GM18873 (cell line): ENCODE measurements around the gene MLNR.

Source experiments
- ATAC-seq: cut with Tn5 transposase; IDR thresholded peaks from one replicate; pipeline ENCODE4 v1.9.1; 2021; ENCODE audit warnings: mild to moderate bottlenecking, moderate library complexity, moderate number of reproducible peaks; ENCODE audit not compliant: unreplicated experiment, low FRiP score

MLNR gene

GRCh38 chr13:49225223-49226042, 5.3 kb downstream of the MLNR start:
- no peak for ATAC-seq

GRCh38 chr13:49226613-49227012, 6.5 kb downstream of the MLNR start:
- ATAC-seq = no peak

GRCh38 chr13:49234741-49235140, 14.6 kb downstream of the MLNR start:
- no peak for ATAC-seq

- ATAC-seq = no peak
Observed at GRCh38 chr13:49235856-49236431, 15.8 kb downstream of the MLNR start.

- ATAC-seq = no peak
Observed at GRCh38 chr13:49238621-49239020, 18.5 kb downstream of the MLNR start.

GRCh38 chr13:49240017-49240416, 19.9 kb downstream of the MLNR start:
- ATAC-seq = no peak

GRCh38 chr13:49241296-49241695, 21.2 kb downstream of the MLNR start:
- no peak for ATAC-seq

- no peak for ATAC-seq
Observed at GRCh38 chr13:49245101-49245500, 25.0 kb downstream of the MLNR start.

GRCh38 chr13:49246850-49247642, 26.9 kb downstream of the MLNR start:
- peak; percentile 29 for ATAC-seq

GRCh38 chr13:49247643-49248621, 27.8 kb downstream of the MLNR start, which contains the start of gene CDADC1:
Gene CDADC1, plus strand, starts transcription at chr13:49247925. Its CDS starts 113 bp downstream, at chr13:49248038.
- ATAC-seq = peak; percentile 89

- no peak for ATAC-seq
Observed at GRCh38 chr13:49248622-49249002, 28.5 kb downstream of the MLNR start.

GRCh38 chr13:49251326-49251725, 31.2 kb downstream of the MLNR start:
- ATAC-seq = no peak

GRCh38 chr13:49253310-49253709, 33.2 kb downstream of the MLNR start:
- no peak for ATAC-seq

- ATAC-seq = no peak
Observed at GRCh38 chr13:49254007-49254406, 33.9 kb downstream of the MLNR start.

GRCh38 chr13:49256841-49257240, 36.7 kb downstream of the MLNR start:
- ATAC-seq = no peak

- ATAC-seq = no peak
Observed at GRCh38 chr13:49258089-49258796, 38.1 kb downstream of the MLNR start.

- no peak for ATAC-seq
Observed at GRCh38 chr13:49259586-49259985, 39.4 kb downstream of the MLNR start.

GRCh38 chr13:49262634-49263033, 42.5 kb downstream of the MLNR start:
- no peak for ATAC-seq

- no peak for ATAC-seq
Observed at GRCh38 chr13:49265822-49266221, 45.7 kb downstream of the MLNR start.
